NCI-H1092 treated with DMSO at 0.1 percent for 48 hours (cell line): Measurements from ENCODE around the gene NLRP10.

ENCODE experiments used
- DNase-seq: peaks from one replicate; lab custom pipeline; 2025; lab: John Stamatoyannopoulos, UW

NLRP10 gene

DNA sequence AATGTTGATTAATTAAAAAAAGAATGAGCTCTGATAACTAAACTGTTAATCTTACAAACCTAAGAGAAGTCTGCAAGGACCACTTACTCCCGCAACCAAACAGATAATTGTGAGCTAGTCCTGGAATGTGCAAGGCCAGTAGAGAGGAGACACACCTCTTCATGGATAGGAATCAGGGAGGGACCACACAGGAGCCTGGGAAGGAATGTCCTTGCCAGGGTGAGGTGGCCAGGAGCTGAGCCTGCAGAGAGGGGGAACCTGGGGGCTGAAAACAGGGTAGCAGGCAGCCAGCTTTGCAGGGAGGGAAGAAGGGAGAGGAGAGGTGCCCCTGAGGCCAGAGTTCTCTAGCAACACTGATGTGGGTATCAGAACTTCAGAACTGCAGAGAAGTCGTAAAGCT lies 9.4 kb upstream of the NLRP10 start:
- DNase-seq, result no peak

DNA sequence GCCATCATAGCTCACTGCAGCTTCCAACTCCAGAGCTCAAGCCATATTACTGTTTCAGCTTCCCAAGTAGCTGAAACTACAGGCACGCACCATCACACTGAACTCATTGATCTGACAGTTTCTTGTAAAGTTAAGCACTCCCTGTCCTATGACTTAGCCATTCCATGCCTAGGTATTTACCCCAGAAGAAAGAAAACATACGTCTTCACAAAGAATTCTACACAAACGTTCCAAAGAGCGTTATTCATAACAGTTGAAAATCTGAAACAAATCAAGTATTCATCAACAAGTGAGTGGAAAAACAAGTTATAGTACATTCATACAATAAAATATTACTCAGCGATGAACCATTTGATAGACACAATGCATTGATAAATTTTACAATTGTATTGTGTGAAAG lies 7.8 kb upstream of the NLRP10 start:
- DNase-seq, result no peak

DNA sequence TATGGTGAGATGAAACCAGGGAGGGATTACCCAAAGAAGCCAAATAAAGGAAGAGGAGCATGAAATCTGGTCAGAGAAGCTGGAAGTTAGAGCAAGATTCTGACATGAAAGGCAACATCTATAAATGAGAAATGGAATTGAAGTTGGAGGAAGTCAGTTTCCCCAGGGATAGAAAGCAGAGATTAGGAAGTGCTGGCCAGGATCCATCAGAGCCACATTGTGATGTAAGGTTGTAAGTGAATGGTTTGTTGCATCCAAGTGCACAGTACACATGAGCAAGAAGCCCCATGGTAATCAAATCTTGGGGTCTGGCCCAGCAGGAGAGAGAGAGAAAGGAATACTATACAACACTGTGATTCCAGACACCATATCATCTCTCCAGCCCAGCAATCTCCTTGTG lies 6.6 kb upstream of the NLRP10 start:
- no peak for DNase-seq

DNA sequence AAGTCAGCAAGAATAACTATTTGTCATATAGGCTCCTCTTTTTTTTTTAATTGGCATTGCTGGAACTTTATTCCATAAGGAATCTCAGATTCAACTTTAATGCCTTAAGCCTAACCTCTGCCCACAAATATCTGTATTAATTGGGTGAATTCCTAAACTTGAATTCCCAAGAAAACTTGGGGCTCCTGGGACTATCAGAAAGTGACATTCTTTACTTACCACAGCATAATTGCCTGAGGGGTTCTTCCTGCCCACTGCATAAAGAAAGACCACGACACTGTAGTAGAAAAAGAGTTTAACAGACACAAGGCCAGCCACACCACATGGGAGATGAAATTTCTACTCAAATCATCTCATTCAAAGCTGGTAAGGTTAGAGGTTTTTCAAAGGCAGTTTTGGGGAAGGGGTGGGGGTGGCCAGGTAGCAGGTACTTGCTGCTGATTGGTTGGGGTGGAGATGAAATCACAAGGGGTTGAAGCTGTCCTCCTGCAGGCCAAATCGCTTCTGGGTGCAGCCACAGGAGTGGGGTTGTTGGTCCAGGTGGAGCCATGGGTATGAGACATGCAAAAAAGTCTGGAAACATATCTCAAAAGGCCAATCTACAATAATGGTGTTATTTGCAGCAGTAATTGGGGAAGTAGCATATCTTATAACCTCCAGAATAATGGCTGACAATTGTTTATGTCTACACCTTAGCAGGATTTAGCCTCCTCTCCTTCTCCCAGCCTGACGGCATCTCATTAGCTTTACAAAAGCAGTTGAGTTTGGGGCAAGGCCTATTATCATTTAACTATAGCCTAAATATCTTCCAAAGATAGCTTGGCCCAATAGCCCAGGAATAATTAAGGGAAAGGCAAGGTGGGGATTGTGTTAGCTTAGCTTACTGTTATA lies 4.8 kb upstream of the NLRP10 start:
- DNase-seq, result no peak

DNA sequence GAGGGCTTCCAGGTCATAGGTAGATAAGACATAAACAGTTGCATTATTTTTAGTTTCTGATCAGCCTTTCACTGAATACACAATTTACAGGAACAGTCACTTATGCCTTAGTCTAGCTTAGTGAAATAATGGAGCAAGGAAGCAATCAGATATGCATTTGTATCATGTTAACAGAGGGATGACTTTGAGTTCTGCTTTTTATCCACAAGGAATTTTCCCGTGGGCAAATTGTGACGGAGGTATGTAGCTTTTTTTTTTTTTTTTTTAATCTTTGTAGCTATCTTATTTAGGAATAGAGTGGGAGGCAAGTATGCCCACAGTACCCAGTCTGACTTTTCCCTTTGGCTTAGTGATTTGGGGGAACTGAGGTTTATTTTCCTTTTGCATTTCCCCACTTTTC lies 3.4 kb upstream of the NLRP10 start:
- DNase-seq, result no peak

DNA sequence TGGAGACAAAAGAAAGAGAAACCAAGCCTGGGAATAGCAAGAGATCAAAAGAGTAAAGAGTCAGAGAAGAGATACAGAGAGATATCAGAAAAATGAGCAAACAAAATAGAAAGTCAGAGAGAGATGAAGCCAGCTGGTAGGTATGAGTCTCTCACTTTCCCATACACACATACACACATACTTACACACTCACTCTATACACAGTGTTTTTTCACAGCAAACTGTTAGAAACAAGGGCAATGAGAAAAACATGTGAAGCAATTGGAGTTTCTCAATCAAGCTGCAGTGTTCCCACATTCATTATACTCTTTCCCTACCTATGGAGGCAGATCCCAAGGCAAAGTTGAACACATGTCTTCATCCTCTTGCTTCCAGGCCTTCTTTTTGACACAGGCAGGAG lies 2.6 kb upstream of the NLRP10 start:
- no peak for DNase-seq

DNA sequence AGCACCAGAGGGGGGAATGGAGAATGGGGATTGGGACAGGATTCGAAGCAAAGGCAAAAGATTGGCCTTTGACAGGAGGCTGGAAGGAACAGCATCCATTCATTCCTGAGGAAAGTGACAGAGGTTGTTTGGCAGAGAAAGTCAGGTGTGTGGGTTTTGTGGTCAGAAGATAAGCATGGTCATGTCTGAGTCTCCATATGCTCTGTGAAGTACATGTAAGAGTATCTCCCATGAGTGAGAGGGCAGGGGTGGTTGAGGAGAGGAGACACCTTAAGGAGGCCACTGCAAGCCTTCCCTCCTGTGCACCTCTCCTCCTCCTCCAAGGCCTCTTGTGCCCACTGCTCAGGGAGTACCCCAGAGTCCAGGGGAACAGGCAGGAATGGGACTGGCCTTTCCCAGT lies 1.9 kb upstream of the NLRP10 start:
- DNase-seq, result no peak

DNA sequence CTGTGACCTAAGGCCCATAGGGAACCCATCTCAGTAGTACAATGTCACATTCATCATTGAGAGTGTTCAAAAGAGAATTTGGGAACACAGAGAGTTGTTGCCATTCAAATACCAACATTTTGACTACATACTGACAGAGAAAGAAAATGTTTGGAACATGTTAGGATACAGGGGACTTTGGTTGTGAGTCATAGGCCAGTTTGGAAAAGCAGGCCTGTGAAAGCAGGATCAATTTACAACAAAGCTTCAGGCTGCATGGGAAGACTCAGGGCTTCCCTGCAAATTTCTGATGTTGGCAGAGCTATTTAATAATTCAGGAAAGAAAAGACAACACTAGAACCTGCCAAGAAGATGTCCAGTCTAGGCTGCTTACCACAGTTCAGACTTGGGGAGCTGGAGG lies 374 bp downstream of the NLRP10 start:
- no peak for DNase-seq

DNA sequence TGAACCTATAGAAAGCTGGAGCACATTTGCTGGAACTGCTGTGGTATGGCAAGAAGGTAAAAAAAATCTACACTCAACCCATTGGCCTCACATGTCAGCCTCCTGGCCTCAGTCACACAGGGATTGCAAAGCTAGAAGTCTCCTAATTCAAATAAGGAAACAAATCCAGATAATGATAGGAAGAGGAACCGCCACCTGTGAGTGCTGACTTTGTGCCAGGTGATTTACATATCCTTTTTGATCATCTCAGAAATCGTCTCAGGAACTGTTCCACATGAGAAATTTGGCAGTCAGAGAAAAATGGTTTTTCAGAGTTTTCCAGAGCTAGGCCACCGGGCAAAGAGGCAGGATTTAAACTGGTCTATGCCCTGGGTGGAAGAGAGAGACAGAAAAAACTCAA lies 986 bp downstream of the NLRP10 start:
- no peak for DNase-seq

DNA sequence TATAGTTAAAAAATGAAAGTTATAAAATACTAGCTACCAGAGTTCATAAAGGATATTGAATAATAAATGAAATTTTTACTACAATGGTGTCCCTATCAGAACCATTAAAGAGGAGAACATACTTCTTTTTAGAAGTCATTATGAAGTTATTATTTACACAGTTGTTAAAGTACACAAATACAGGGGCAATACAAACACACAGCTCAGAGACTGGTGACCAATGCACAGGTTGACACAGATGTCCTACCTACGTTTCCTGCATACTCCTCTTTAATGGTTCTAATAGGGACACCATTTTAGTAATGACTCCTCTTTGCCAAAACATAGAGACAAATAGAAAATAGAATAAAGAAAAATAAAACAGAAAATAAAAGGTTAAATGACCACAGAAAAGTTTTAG lies 10.1 kb downstream of the NLRP10 start:
- DNase-seq, result no peak

DNA sequence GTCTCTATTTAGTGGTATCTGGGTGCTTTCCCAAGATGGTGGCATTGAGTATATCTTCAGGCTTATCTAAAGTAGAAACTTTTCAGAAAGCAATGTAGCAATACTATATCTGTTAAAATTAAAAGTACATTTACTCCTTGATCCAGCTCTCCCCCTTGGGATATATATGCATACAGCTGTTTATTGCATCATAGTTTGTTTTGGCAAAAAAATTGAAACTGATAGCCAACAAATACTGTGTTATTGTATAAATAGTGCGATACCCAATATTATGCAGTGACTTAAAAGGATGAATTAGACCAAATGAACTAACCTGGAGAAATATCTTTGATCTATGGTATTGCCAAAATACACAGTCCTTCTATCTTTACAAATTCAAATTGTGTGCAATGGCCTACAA lies 15.3 kb downstream of the NLRP10 start:
- DNase-seq, result no peak

DNA sequence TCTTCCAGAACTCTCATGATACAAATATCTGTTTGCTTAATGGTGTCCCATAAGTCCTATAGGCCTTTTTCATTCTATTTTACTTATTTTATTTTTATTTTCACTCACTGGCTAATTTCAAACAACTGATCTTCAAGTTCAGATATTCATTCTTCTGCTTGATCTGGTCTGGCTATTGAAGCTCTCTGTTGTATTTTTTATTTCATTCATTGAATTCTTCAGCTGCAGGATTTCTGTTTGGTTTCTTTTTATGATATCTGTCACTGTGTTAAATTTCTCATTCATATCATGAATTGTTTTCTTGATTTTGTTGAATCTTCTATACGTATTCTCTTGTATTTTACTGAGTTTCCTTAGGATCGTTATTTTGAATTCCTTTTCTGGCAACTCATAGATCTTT lies 21.1 kb downstream of the NLRP10 start:
- no peak for DNase-seq

DNA sequence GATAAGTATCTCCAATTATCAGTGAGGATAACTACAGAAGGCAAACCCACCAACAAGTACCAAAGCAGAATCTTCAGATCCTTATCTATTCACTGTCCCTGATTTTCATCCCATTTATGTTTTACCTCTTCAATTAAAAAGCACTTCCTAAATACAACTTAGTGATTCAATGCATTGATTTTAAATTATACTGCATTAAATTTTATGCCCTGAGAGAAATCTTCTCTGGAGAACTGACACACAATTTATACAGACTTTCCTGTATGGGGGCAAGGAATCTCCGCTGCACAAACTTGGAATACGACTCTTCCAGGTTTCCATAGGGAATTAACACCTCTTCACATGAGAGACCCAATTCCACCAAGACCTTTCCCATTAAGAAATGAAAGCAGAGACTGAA lies 23.6 kb downstream of the NLRP10 start, which contains the start of gene OR10A3:
Gene OR10A3 (minus strand): TSS at position 101 of the 400 bp plus-strand sequence. CDS start 2,188 bp downstream, outside the sequence.
- no peak for DNase-seq

DNA sequence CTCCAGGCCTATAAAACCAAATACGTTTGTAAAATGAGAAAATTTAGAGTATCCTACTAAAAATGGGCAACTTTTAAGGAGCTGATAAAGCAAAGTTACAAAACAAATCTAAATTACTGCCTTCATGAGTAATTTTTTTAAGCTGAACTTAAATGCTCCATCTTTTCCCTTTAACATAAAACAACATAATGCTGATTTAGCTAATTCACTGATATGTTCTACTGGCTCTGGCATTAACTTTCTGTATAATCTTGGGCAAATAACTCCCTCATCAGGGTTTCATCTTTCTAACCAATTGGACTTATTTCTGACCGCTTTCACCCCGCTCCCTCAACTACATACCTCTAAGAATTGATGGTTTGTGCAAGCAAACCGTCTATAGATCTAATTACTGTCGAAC lies 24.1 kb downstream of the NLRP10 start:
- DNase-seq, result no peak

DNA sequence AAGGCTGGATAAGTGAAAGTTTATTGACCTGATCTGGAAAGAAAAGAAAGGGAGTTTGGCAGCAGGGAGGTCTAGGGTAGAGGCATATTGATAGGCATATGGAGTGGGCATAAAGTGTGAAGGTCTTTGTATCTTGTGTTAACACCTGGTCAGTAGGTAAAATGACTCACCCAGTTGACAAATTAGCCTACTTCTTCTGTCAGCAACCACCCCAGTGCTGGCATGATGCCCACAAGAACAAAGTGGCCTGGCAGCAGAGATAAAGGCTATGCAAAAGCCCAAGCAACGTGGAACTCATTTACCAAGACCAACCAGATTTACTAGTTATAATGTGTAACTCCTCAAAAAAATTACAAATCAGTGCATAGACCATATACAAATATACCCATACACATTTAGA lies 28.6 kb downstream of the NLRP10 start:
- no peak for DNase-seq

DNA sequence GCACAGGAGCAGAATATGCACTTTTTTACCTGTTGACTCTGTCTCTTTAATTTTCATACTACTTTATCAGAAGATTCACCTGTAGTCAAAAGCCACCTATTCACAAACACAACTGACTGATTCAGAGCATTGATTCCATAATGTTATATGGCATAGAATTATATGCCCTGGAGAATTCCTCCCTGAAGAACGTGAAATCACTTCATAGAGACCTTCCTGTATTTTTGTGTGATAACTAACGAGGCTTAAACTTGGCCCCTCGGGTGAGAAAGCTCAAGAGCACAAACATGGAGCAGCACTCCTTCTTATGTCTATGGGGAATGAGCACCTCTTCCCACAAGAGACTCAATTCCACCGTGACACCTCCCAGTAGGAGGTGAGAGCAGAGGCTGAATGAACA lies 34.1 kb downstream of the NLRP10 start, which contains the start of gene OR10A6:
Gene OR10A6 (minus strand): TSS at position 101 of the 400 bp plus-strand sequence. CDS start 2,606 bp downstream, outside the sequence.
- no peak for DNase-seq

DNA sequence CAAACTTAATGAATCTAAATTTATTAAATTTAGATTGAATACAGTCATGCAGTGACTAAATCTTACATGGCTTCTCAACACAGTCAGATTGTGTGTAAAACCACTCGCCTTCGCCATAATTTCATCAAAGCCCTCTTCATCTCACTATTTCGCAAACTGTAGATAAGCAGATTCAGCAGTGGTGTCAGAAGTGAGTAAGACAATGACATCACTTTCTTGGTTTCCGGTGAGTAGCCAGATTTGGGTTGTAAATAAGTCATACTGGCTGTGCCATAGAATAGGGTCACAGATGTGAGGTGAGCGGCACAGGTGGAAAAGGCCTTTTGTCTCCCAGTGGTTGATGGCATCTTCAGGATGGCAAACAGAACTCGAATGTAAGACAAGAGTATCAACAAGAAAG lies 37.6 kb downstream of the NLRP10 start:
- DNase-seq, result no peak

DNA sequence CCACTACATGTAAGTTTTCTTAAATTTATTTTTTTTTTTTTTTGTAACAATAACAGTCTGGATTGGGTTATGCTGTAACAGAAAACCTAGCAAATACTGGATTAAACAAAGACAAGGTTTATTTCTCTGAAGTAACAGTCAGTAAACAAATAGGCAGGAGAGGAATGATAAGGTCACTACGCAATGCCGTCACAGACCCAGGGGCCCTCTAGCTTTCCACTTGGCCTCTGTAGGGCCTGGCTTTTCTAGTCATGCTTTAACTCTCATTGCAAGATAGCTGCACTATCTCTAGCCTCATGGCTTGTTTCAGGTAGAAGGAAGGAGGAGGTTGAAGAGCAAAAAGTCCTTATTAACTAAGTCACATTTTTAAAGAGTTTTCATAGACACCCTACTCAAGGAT lies 40.7 kb downstream of the NLRP10 start:
- no peak for DNase-seq

DNA sequence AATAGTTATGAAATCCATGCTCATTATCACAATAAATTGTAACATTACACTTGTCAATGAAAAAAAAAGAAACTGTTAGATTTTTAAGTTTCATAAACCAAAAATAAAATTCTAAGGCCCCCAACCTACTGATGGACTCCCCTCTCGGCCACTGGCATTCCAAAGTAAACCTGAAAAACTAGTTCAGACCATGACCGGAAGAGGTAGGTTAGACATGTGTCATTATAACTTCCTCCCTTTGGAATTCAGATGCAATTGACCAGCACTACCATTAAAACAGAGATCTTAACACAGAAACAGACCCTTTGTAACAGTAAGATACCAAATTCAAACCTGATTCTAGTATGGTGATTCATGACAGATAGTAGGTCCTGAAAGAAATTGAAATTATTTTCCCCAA lies 47.1 kb downstream of the NLRP10 start:
- no peak for DNase-seq
